ENCODE data around the gene SEMA3F. TPM values are rescaled to one million over a fixed set of nuclear protein-coding genes. Genes with fewer than 3 reads are reported as not detected.

The SEMA3F gene
- total RNA-seq, 1 donor: 3.5 TPM

DNA sequence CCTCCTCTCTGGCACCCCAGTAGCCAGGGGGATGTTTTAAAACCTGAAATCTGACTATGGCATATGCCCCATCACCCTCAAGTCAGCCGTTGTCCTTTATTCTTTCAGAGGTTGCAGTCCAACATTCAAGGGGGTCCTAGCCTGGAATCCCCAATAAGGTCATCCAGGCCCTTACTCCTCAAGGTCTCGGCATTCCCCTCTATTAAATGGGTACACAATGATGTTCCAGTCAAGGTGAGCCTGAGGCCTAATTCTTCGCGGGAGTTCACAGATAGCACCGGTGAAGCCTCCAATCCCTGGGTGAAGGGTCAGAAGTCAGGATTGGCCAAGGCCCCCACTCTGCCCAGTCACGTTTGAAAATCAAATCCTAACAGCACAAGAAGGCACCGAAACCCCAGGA lies 8.1 kb upstream of the SEMA3F start:
- TF ChIP-seq CTCF (IDR thresholded peaks at IDR 0.05; ENCODE audit: insufficient read depth, low read length): no peak
- no peak overlapping the region for H3K4me3 ChIP-seq (ENCODE audit: low read depth, low read length)

GRCh38 chr3:50147447-50147846 lies 7.7 kb upstream of the SEMA3F start:
- TF ChIP-seq CTCF (IDR thresholded peaks at IDR 0.05; ENCODE audit: insufficient read depth, low read length): no peak
- no peak overlapping the region for H3K4me3 ChIP-seq (ENCODE audit: low read depth, low read length)
- no peak for DNase-seq (ENCODE audit: low read depth)

More for the DNA sequence above, 8.1 kb upstream of the SEMA3F start:
- no peak for DNase-seq (ENCODE audit: low read depth)

GRCh38 chr3:50147861-50148260 lies 7.3 kb upstream of the SEMA3F start:
- no peak for TF ChIP-seq CTCF (IDR thresholded peaks at IDR 0.05; ENCODE audit: insufficient read depth, low read length)

DNA sequence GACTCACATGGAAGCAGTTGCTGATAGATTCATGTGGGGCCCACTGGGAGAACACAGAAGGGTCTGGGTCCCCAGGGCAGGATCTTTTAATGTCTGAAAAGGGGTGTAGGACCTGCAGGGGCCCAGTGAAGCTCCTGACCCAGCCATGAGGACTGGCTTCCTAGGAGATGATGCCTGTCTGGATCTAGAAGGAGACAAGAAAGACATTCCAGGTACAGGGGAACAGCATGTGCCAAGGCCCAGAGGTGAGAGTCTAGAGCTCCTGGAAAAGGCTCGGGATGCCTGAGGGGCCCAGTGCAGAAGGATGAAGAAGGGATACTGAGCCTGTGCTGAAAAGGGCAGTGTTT lies 4.7 kb upstream of the SEMA3F start:
- TF ChIP-seq CTCF (IDR thresholded peaks at IDR 0.05; ENCODE audit: insufficient read depth, low read length): no peak
- H3K4me3 ChIP-seq (ENCODE audit: low read depth, low read length): no peak overlapping the region
- no peak for DNase-seq (ENCODE audit: low read depth)

More at GRCh38 chr3:50147861-50148260, 7.3 kb upstream of the SEMA3F start:
- H3K4me3 ChIP-seq (ENCODE audit: low read depth, low read length): no peak overlapping the region
- DNase-seq (ENCODE audit: low read depth): no peak

GRCh38 chr3:50150863-50151686 lies 4.0 kb upstream of the SEMA3F start:
- DNase-seq (ENCODE audit: low read depth): no peak
- H3K4me3 ChIP-seq (ENCODE audit: low read depth, low read length): no peak overlapping the region
- no peak for TF ChIP-seq CTCF (IDR thresholded peaks at IDR 0.05; ENCODE audit: insufficient read depth, low read length)

GRCh38 chr3:50151728-50152127 lies 3.4 kb upstream of the SEMA3F start:
- no peak overlapping the region for H3K4me3 ChIP-seq (ENCODE audit: low read depth, low read length)
- DNase-seq (ENCODE audit: low read depth): no peak
- TF ChIP-seq CTCF (IDR thresholded peaks at IDR 0.05; ENCODE audit: insufficient read depth, low read length): no peak
